NT2/D1 (cell line): ENCODE measurements around the gene RPGRIP1L.

Source experiments
- SUZ12 ChIP-seq: IDR thresholded peaks from 2 replicates; pipeline ENCODE4 v1.6.1; 2011; ENCODE audit not compliant: insufficient read length, insufficient read depth; ENCODE audit errors: extremely low read depth
- YY1 ChIP-seq: IDR thresholded peaks from 2 replicates; pipeline ENCODE4 v1.6.1; 2011; ENCODE audit not compliant: insufficient read length, insufficient read depth

GRCh38 chr16:53556521-53556920, 147.1 kb downstream of the RPGRIP1L start:
- TF ChIP-seq SUZ12: no peak
- no peak for TF ChIP-seq YY1
